ENCODE data around the gene TSC22D2. TPM values are rescaled to one million over a fixed set of nuclear protein-coding genes. Genes with fewer than 3 reads are reported as not detected.

Gene TSC22D2
- total and polyA plus RNA-seq, 2 of the 8 experiments (the other 6 are each of a cell fraction or from before 2014, with no cell fraction given) = 3.4 to 27.6 TPM

GRCh38 chr3:150373234-150373875, 34.7 kb upstream of the TSC22D2 start:
- CTCF ChIA-PET (ENCODE audit: partially characterized antibody) = interaction anchor here (0.9 to 1.0 kb wide), 2 partner anchors 11 to 61 kb away, joined by 3 to 4 read pairs; no protein-coding TSS in a partner anchor
- H3K23me2 ChIP-seq (ENCODE audit: low read depth, low read length) = no peaks in the 10 kb centered on the region
- no peak overlapping the region for H2BK5ac ChIP-seq (ENCODE audit: low read depth, low read length)
- H3K4ac ChIP-seq (replicated peaks; ENCODE audit: insufficient read length, low read depth, low read length) = no peak overlapping the region
- no peak overlapping the region for H3K14ac ChIP-seq (ENCODE audit: insufficient read length)
- H3K36me3 ChIP-seq (ENCODE audit: control insufficient read depth in 2 of 4, insufficient read depth in 4 of 4, low read length in 3 of 4) = no peaks in the 10 kb centered on the region
- H2BK15ac ChIP-seq (ENCODE audit: low read length) = no peak overlapping the region
- H2AK5ac ChIP-seq (ENCODE audit: low read depth, low read length) = no peak overlapping the region
- no peak overlapping the region for H4K8ac ChIP-seq (ENCODE audit: extremely low read depth, insufficient read depth, low read length)
- H3K79me2 ChIP-seq (ENCODE audit: control insufficient read depth in 1 of 2, insufficient read depth in 2 of 2, low read length in 2 of 2) = no peaks in the 10 kb centered on the region
- peaks cover 0 to 11% (median 10%) of the 10 kb centered on the region in 4 experiments; a peak in 5 of 7 replicates for H3K4me1 ChIP-seq (replicated peaks in 1 of 4; ENCODE audit: control insufficient read depth in 3 of 4, insufficient read depth in 4 of 4, low read length in 3 of 4)
- no peak overlapping the region for H3K18ac ChIP-seq (ENCODE audit: extremely low read depth, low read length)
- no peak overlapping the region for H3K4me2 ChIP-seq (ENCODE audit: insufficient read depth in 1 of 2, low read depth in 2 of 2, low read length in 2 of 2)
- FAIRE-seq (no peak), DNase-seq (ENCODE audit: low read depth in 1 of 2, low spot score in 2 of 2) (no peak)
- no peak overlapping the region for H2AFZ ChIP-seq (ENCODE audit: low read length)
- no peak overlapping the region for H3K56ac ChIP-seq (replicated peaks; ENCODE audit: insufficient read length, low read depth, low read length)
- H4K5ac ChIP-seq (ENCODE audit: insufficient read length, low read depth, low read length) = no peak overlapping the region
- H3K27ac ChIP-seq (ENCODE audit: low read depth, low read length) = no peak overlapping the region
- POLR2A ChIA-PET (ENCODE audit: partially characterized antibody) = interaction anchor here (1.3 kb wide), 1 partner anchor 11 kb away, joined by 3 read pairs; no protein-coding TSS in a partner anchor
- no peaks in the 10 kb centered on the region for H3K79me1 ChIP-seq (ENCODE audit: low read depth, low read length)
- no peak overlapping the region for H3K4me3 ChIP-seq (ENCODE audit: extremely low read depth in 1 of 4, insufficient read depth in 2 of 4, low read depth in 3 of 4, low read length in 4 of 4)
- H3K9ac ChIP-seq (replicated peaks in 1 of 4; ENCODE audit: extremely low read depth in 1 of 4, low read depth in 3 of 4, low read length in 3 of 4) = no peak overlapping the region
- no peaks in the 10 kb centered on the region for H4K20me1 ChIP-seq (replicated peaks in 1 of 2; ENCODE audit: control insufficient read depth in 1 of 2, insufficient read depth in 2 of 2, low read length in 2 of 2)
- H2BK12ac ChIP-seq (ENCODE audit: low read depth, low read length) = no peak overlapping the region
- no peak overlapping the region for H2BK120ac ChIP-seq (replicated peaks; ENCODE audit: low read depth, low read length)
- no peak overlapping the region for H2BK20ac ChIP-seq (ENCODE audit: low read length)
- no peak overlapping the region for H3K23ac ChIP-seq (ENCODE audit: insufficient read length)
- H3K27me3 ChIP-seq (replicated peaks in 1 of 4; ENCODE audit: control insufficient read depth in 3 of 4, extremely low read depth in 1 of 4, insufficient read depth in 3 of 4, low read length in 3 of 4) = no peaks in the 10 kb centered on the region
- H4K91ac ChIP-seq (replicated peaks; ENCODE audit: insufficient read length, low read length) = no peak overlapping the region
- WGBS, 2 experiments (ENCODE audit: extremely low coverage in 1 of 2, insufficient coverage in 1 of 2, insufficient read length in 1 of 2, insufficient replicate concordance in 2 of 2, low coverage in 1 of 2, low lambda C conversion rate in 2 of 2, missing lambda C conversion rate in 1 of 2) = 83% methylated on average over 4 of the region's 4 CpGs; no CpG with 5 or more reads in 1 of the 2 experiments
- no peaks in the 10 kb centered on the region for H3K9me3 ChIP-seq (ENCODE audit: insufficient read depth in 2 of 2, low read depth in 1 of 2, low read length in 1 of 2)
- TF ChIP-seq CTCF (IDR thresholded peaks at IDR 0.05; ENCODE audit: control extremely low read depth in 1 of 3, insufficient read depth in 1 of 3, low read depth in 1 of 3, low read length in 3 of 3) (no peak), GTF2F1 (IDR thresholded peaks at IDR 0.05; ENCODE audit: borderline replicate concordance, low read depth, low read length) (no peak), TEAD4 (IDR thresholded peaks at IDR 0.05; ENCODE audit: low read depth, low read length) (no peak), JUN (IDR thresholded peaks at IDR 0.05; ENCODE audit: low read depth, low read length) (no peak), FOSL1 (IDR thresholded peaks at IDR 0.05; ENCODE audit: insufficient read depth, low read depth, low read length) (no peak), RBBP5 (IDR thresholded peaks at IDR 0.05; ENCODE audit: borderline replicate concordance, low read depth, low read length) (no peak), SAP30 (IDR thresholded peaks at IDR 0.05; ENCODE audit: insufficient read depth, insufficient replicate concordance, low read length) (no peak), BACH1 (IDR thresholded peaks at IDR 0.05; ENCODE audit: low read length) (no peak), HDAC6 (IDR thresholded peaks at IDR 0.05; ENCODE audit: low read depth, low read length) (no peak), CTBP2 (IDR thresholded peaks at IDR 0.05; ENCODE audit: borderline replicate concordance, insufficient read depth, insufficient read length, low read length) (no peak)

Measured in H1 (cell line).